ENCODE data around the gene COG5.
"Not testable (repeated sequence)": the region's sequence is repeated elsewhere in the genome, so short reads cannot be mapped to it uniquely, and the experiment has no call there.

Gene COG5

DNA sequence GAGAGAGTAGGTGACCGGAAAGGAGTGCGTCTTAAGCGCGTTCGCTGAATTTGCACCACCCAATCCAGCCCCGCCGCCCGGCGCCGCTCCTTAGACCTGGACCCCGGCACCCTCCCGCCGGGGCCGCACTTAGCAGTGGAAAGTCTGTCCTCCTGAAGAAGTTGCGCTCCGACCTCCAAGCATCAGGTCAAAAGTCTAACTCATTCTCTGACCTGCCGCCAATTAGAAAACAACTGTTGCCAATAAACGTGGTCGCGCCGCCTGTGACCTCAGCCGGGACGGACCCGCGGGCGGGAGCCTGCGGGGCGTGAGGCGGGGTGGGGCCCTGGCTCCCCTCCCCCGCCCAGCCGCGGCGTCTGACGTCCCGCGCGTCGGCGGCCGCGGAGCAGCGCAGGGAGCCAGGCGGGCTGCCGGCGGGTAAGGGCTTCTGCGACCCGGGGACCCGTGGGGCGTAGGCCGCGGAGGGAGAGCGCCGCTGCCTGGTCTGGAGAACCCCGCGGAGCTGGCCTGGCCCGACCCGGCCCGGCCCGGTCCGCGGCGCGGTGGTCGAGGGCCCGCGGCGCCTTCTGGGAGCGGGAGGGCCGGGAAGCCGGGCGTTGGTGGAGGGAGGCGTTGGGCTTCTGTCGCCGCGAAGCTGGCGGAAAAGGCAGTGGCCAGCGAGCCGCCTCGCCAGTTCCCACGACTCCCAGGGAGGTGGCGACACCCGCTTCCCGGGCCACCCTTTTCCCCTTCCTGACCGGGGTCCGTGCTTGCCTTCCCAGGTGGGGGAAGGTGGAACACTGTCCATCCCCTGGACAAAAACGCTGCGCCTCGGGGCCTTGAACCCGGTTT lies 16.4 kb upstream of the COG5 start, which contains the start of gene BCAP29:
Gene BCAP29 (plus strand): TSS at position 362 of the 831 bp plus-strand sequence. CDS start 527 bp downstream, outside the sequence.
- DNase-seq (ENCODE audit: low spot score), result peak; percentile 62

DNA sequence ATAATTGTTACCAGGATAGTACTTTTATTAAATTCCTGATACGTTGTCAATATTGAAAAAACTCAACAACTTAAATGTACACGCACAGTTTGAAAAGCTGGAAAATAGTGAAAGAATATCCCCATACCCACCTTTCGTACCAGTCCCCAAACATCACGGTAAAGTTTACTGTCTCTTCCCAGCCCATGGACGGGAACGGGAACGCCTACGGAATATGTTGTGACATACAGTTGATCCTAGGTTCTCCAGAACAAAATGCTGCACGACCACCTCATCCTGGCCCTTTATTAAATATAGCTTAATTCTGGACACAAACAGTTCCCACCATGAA lies 15.8 kb upstream of the COG5 start:
- peak; percentile 24 for DNase-seq (ENCODE audit: low spot score)

- no peak for DNase-seq (ENCODE audit: low spot score)
Measured at GRCh38 chr7:107573537-107573936, 9.8 kb upstream of the COG5 start.

DNA sequence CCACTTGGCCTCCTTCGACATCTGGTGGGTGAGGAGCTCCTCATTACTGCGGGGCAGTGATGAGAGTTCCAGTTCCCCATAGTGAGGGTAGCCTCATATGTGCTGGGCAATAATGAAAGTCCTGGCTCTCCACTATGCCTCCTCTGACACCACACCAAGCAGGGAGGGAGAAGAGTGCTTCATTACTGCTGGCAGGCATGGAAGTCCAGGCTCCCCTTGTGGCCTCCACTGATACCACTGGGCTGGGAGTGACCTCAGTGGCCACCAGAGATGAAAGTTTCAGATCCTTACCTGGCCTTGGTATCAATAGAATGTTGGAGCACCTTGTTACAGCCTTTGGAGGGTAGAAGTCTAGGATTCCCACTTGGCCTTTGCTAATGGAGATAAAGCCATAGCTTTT lies 6.6 kb upstream of the COG5 start:
- no peak for DNase-seq (ENCODE audit: low spot score)

GRCh38 chr7:107564553-107565298 lies 1.0 kb upstream of the COG5 start:
- DNase-seq (ENCODE audit: low spot score), result peak; percentile 59

DNA sequence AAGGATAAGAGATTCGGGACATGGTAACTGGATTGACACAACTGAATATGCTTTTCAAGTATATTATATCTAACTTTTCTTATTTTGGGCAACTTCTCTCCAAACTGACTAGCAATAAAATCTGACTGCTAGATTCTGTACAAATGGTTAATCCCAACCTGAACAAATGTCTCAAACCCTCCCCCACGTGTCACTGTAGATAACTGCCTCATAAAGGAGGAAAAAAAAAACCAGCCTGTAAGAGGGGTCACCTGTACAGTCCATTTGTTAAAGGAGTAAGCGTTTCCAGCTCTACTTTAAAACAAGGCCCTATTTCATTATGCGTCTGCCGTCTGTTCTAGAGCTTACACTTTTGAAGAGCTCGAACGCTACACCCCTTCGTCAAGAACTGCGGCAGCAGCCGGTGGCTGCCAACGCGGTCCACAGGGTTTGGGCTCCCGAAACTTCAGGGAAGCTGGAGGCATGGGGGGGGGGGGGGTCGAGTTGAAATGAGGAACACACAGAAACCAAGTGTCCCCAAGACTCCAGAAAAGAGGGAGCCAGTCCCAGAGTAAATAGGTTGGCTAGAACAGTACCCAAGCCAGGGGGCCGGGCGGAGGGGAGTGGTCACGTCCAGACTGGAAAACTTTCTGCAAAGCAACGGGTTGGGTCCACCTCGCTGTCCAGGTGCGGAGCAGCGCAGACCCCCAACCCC lies 492 bp downstream of the COG5 start:
- DNase-seq (ENCODE audit: low spot score), result peak; percentile 36

DNA sequence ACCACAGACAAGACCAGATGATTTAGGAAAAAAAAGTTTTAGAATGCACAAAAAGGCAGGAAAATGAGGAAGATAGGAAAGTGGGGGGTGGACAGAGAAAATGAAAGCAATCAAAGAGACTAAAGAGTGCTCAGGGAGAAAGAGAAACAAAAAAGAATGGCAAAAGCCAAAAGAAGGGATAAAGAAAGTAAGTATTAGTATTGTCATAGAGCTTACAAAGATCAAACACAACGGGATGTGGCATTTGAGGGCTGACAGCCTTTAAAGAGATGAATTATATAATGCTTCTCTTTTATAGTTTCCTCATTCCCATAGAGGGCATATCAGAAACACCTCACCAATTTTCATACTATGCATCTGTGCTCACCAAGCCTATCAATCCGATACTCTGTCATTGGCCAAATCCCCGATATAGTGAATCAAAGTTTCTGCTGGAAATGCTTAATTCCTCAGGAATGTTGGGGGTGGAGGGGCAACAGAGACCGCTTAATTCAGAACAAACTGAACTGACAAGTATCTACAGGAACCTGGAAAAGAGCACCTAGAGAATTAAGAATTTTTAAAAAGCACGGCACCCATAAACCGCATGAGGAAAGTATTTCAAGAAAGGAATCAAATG lies 2.7 kb downstream of the COG5 start:
- DNase-seq (ENCODE audit: low spot score), result no peak

- DNase-seq (ENCODE audit: low spot score), result peak; percentile 35
Measured at GRCh38 chr7:107559864-107560263, 3.9 kb downstream of the COG5 start.

DNA sequence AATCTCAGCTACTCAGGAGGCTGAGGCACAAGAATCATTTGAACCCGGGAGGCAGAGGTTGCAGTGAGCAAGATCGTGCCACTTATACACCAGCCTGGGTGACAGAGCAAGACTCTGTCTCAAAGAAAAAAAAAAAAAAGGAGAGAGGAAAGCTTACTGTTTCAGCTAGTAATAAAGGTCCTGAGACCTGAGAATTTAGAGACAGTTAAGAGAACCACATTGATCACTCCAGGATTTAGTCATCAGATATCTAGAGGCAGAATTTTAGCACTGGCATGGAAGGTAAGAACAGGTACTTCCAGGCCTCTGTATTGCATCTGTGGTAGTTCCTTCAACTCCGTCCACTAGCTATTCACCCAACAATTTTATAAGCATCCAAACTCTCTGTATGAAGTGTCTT lies 7.8 kb downstream of the COG5 start:
- DNase-seq (ENCODE audit: low spot score), result no peak

DNA sequence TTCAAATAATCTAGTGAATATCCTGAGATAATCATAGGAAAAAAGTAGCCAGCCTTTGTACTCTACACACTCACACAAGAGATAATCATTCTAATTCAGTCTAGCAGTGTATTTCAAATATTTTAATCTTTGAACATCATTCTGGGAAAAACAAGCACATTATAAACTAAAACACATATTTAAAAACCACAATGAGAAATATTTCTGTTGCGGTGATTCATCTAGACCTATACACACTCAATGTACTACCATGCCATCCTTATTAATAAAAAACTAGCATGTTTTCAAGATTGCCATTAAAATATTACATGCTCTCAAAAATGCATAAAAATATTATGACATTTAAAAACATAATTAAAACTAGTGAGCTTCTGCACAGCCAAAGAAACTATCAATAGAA lies 11.8 kb downstream of the COG5 start:
- no peak for DNase-seq (ENCODE audit: low spot score)

GRCh38 chr7:107544848-107545591 lies 18.7 kb downstream of the COG5 start:
- no peak for DNase-seq (ENCODE audit: low spot score)

GRCh38 chr7:107543338-107543993 lies 20.3 kb downstream of the COG5 start:
- no peak for DNase-seq (ENCODE audit: low spot score)

- DNase-seq (ENCODE audit: low spot score), result no peak
Measured at GRCh38 chr7:107538001-107538400, 25.7 kb downstream of the COG5 start.

DNA sequence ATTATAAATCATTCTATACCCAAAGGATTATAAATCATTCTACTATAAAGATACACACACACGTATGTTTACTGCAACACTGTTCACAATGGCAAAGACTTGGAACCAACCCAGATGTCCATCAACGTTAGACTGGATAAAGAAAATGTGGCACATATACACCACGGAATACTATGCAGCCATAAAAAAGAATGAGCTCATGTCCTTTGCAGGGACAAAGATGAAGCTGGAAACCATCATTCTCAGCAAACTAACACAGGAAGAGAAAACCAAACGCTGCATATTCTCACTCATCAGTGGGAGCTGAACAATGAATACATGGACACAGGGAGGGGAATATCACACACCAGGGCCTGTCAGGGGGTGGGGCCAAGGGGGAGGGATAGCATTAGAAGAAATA lies 26.5 kb downstream of the COG5 start:
- not testable (repeated sequence) for DNase-seq (ENCODE audit: low spot score)

- DNase-seq (ENCODE audit: low spot score), result no peak
Measured at GRCh38 chr7:107534139-107534538, 29.6 kb downstream of the COG5 start.

- no peak for DNase-seq (ENCODE audit: low spot score)
Measured at GRCh38 chr7:107530751-107531150, 33.0 kb downstream of the COG5 start.

GRCh38 chr7:107528461-107528860 lies 35.3 kb downstream of the COG5 start:
- peak; percentile 23 for DNase-seq (ENCODE audit: low spot score)

DNA sequence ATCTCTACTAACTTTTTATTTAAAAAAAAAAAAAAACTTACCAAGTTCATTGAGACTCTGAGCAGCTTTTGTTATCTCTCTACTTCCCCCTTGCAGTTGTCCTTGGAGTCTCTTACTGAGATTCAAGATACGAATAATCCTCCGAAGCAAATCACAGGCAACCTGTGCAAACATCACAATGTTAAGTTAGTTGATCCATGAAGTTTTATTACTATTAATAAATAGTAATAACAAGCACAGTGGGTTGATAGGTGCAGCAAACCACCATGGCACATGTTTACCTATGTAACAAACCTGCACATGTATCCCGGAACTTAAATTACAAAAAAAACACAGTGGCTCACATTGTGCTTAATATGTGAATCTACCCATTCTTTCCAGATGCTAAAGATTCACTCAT lies 36.5 kb downstream of the COG5 start:
- DNase-seq (ENCODE audit: low spot score), result no peak

GRCh38 chr7:107526672-107527071 lies 37.0 kb downstream of the COG5 start:
- no peak for DNase-seq (ENCODE audit: low spot score)

GRCh38 chr7:107506674-107507339 lies 56.9 kb downstream of the COG5 start:
- DNase-seq (ENCODE audit: low spot score), result no peak
